IMR-90 (cell line): ENCODE data around the gene APPL2. TPM values are rescaled to one million over a fixed set of nuclear protein-coding genes. Genes with fewer than 3 reads are reported as not detected.

Experiments used
- ATAC-seq: fragments of 200-7000 bp; cut with Tn5 transposase; 2 replicates; pipeline ENCODE4 v1.9.1; 2020; ENCODE audit warnings: low read depth, mild to moderate bottlenecking, moderate library complexity
- BruUV-seq: library from RNA; stranded (reverse); fragments of 400-500 nt; replicated peaks from 2 replicates; lab custom pipeline; 2021; lab: Mats Ljungman, UMichigan
- CTCF ChIA-PET: fragments of 300-600 bp; formaldehyde crosslinking; extraction: SDS; loops from one replicate; lab custom pipeline; 2021; ENCODE audit warnings: antibody characterized with exemption; lab: Yijun Ruan, JAX
- POLR2A ChIA-PET: fragments of 300-600 bp; sonication (Branson Sonifier 250); formaldehyde crosslinking; loops from one replicate; lab custom pipeline; 2022; ENCODE audit warnings: antibody characterized with exemption; ENCODE audit not compliant: unreplicated experiment; lab: Charles Lee
- DNase-seq: peaks from one replicate; pipeline ENCODE4 v3.0.0; 2013
- H2AFZ ChIP-seq: replicated peaks from 2 replicates; pipeline ENCODE3; 2013; ENCODE audit warnings: low read length, mild to moderate bottlenecking; ENCODE audit not compliant: poor library complexity
- H2AK5ac ChIP-seq: 2 replicates; pipeline ENCODE4 v1.6.1; 2013; ENCODE audit warnings: low read depth, low read length, inconsistent platforms
- H2AK9ac ChIP-seq: replicated peaks from 2 replicates; pipeline ENCODE3; 2013; ENCODE audit warnings: mild to moderate bottlenecking, low read depth, low read length, moderate library complexity; ENCODE audit not compliant: poor library complexity
- H2BK120ac ChIP-seq: 2 replicates; pipeline ENCODE4 v1.6.1; 2013; ENCODE audit warnings: low read depth, low read length, inconsistent platforms
- H2BK15ac ChIP-seq: 3 replicates; pipeline ENCODE4 v1.6.1; 2013; ENCODE audit warnings: low read depth, low read length, inconsistent platforms
- H2BK20ac ChIP-seq: 2 replicates; pipeline ENCODE4 v1.6.1; 2013; ENCODE audit warnings: low read depth, mild to moderate bottlenecking, inconsistent platforms, low read length, moderate library complexity
- H2BK5ac ChIP-seq: 2 replicates; pipeline ENCODE4 v1.6.1; 2013; ENCODE audit warnings: mild to moderate bottlenecking, low read depth, low read length, inconsistent platforms; ENCODE audit not compliant: poor library complexity, severe bottlenecking
- H3K14ac ChIP-seq: replicated peaks from 2 replicates; pipeline ENCODE4 v1.6.1; 2013; ENCODE audit warnings: low read depth, low read length, inconsistent platforms
- H3K18ac ChIP-seq: 2 replicates; pipeline ENCODE4 v1.6.1; 2013; ENCODE audit warnings: low read depth, low read length, control low read depth
- H3K23ac ChIP-seq: 2 replicates; pipeline ENCODE4 v1.6.1; 2013; ENCODE audit warnings: low read depth, low read length, inconsistent platforms
- H3K27ac ChIP-seq: 2 replicates; pipeline ENCODE4 v1.5.1; 2013; ENCODE audit warnings: mild to moderate bottlenecking, control low read depth, low read length; ENCODE audit not compliant: insufficient read depth
- H3K27me3 ChIP-seq: 2 replicates; pipeline ENCODE4 v1.6.1; 2013; ENCODE audit warnings: low read length; ENCODE audit not compliant: control insufficient read depth, insufficient read depth
- H3K36me3 ChIP-seq: 2 replicates; pipeline ENCODE4 v1.6.1; 2013; ENCODE audit warnings: low read length, mixed read lengths; ENCODE audit not compliant: control insufficient read depth, insufficient read depth
- H3K4ac ChIP-seq: 2 replicates; pipeline ENCODE4 v1.6.1; 2013; ENCODE audit warnings: low read depth, low read length, inconsistent platforms
- H3K4me1 ChIP-seq: 2 replicates; pipeline ENCODE4 v1.6.1; 2013; ENCODE audit warnings: low read length, mixed read lengths; ENCODE audit not compliant: control insufficient read depth, insufficient read depth
- H3K4me2 ChIP-seq: 2 replicates; pipeline ENCODE4 v1.6.1; 2013; ENCODE audit warnings: low read depth, mild to moderate bottlenecking, control low read depth, low read length, moderate library complexity
- H3K4me3 ChIP-seq: 2 replicates; pipeline ENCODE4 v1.5.1; 2013; ENCODE audit warnings: low read depth, mild to moderate bottlenecking, control low read depth, low read length, moderate library complexity; ENCODE audit not compliant: insufficient read depth
- H3K56ac ChIP-seq: 2 replicates; pipeline ENCODE4 v1.6.1; 2013; ENCODE audit warnings: low read length, inconsistent platforms; ENCODE audit not compliant: insufficient read depth; ENCODE audit errors: extremely low read depth
- H3K79me1 ChIP-seq, 2 experiments: 2 replicates each; pipeline ENCODE4 v1.6.1; 2013; ENCODE audit warnings: low read length in 2 of 2, inconsistent platforms in 1 of 2, low read depth in 1 of 2
- H3K9ac ChIP-seq: 2 replicates; pipeline ENCODE4 v1.6.1; 2013; ENCODE audit warnings: low read depth, low read length, control low read depth
- H3K9me1 ChIP-seq: 2 replicates; pipeline ENCODE4 v1.6.1; 2013; ENCODE audit warnings: low read length, inconsistent platforms; ENCODE audit not compliant: insufficient read depth
- H3K9me3 ChIP-seq: 2 replicates; pipeline ENCODE4 v1.6.1; 2013; ENCODE audit warnings: low read length; ENCODE audit not compliant: control insufficient read depth, insufficient read depth
- H4K20me1 ChIP-seq: 2 replicates; pipeline ENCODE4 v1.6.1; 2013; ENCODE audit warnings: low read length, inconsistent platforms; ENCODE audit not compliant: insufficient read depth
- H4K5ac ChIP-seq: 2 replicates; pipeline ENCODE4 v1.6.1; 2013; ENCODE audit warnings: mild to moderate bottlenecking, low read depth, low read length, control low read depth
- H4K8ac ChIP-seq, 2 experiments: 2 replicates each; pipeline ENCODE4 v1.6.1; 2013; ENCODE audit warnings: low read depth in 2 of 2, low read length in 2 of 2, control low read depth in 1 of 2, inconsistent platforms in 1 of 2
- H4K91ac ChIP-seq: 2 replicates; pipeline ENCODE4 v1.6.1; 2013; ENCODE audit warnings: low read depth, low read length, inconsistent platforms; ENCODE audit not compliant: insufficient read depth
- BHLHE40 ChIP-seq: fragments of 150-350 bp; IDR thresholded peaks from 2 replicates; pipeline ENCODE4 v1.6.1; 2016; ENCODE audit warnings: mild to moderate bottlenecking, low read depth, low read length
- CEBPB ChIP-seq: IDR thresholded peaks from 2 replicates; pipeline ENCODE4 v1.6.1; 2012; ENCODE audit warnings: low read depth, low read length, improper control_type of control experiment
- CTCF ChIP-seq: conservative IDR thresholded peaks from 2 replicates; pipeline ENCODE4 v1.5.1; 2012; ENCODE audit warnings: mild to moderate bottlenecking, low read depth, low read length, improper control_type of control experiment
- FOS ChIP-seq: fragments of 150-350 bp; IDR thresholded peaks from 2 replicates; pipeline ENCODE4 v1.6.1; 2016; ENCODE audit warnings: low read depth, low read length
- MAFK ChIP-seq: IDR thresholded peaks from 2 replicates; pipeline ENCODE4 v1.6.1; 2012; ENCODE audit warnings: low read depth, low read length, improper control_type of control experiment
- MAZ ChIP-seq: IDR thresholded peaks from 2 replicates; pipeline ENCODE4 v1.6.1; 2012; ENCODE audit warnings: low read depth, mild to moderate bottlenecking, low read length, improper control_type of control experiment, moderate library complexity, borderline replicate concordance
- MXI1 ChIP-seq: IDR thresholded peaks from 2 replicates; pipeline ENCODE4 v1.6.1; 2012; ENCODE audit warnings: low read depth, mild to moderate bottlenecking, low read length, moderate library complexity, borderline replicate concordance
- NFE2L2 ChIP-seq: fragments of 150-350 bp; IDR thresholded peaks from 2 replicates; pipeline ENCODE4 v1.6.1; 2016; ENCODE audit warnings: low read depth, mild to moderate bottlenecking, low read length
- POLR2A ChIP-seq: IDR thresholded peaks from 2 replicates; pipeline ENCODE4 v1.6.1; 2012; ENCODE audit warnings: mild to moderate bottlenecking, low read depth, low read length
- RAD21 ChIP-seq: IDR thresholded peaks from 2 replicates; pipeline ENCODE4 v1.6.1; 2012; ENCODE audit warnings: low read length, improper control_type of control experiment
- RCOR1 ChIP-seq: IDR thresholded peaks from 2 replicates; pipeline ENCODE4 v1.6.1; 2012; ENCODE audit warnings: mild to moderate bottlenecking, low read length, improper control_type of control experiment; ENCODE audit not compliant: insufficient replicate concordance
- WGBS, 2 experiments: methylation state at CpG; one replicate each; pipeline versions ENCODE4 v1.1.5 to v1.1.7; 2013; ENCODE audit warnings: missing lambda C conversion rate in 2 of 2; ENCODE audit not compliant: insufficient read length in 1 of 2; ENCODE audit errors: extremely low coverage in 2 of 2; 5-methylcytosine and 5-hydroxymethylcytosine counted together
- dilution Hi-C: fragments of 300-500 bp; cut with HindIII; formaldehyde crosslinking; loops from one replicate; pipeline ENCODE4 v1.14.3; 2018; ENCODE audit warnings: low sequenced_read_pairs; ENCODE audit not compliant: unreplicated experiment
- in situ Hi-C: fragments of 300-500 bp; cut with MboI; formaldehyde crosslinking; loops from 3 replicates; pipeline ENCODE4 v1.14.3; 2019; ENCODE audit warnings: low sequenced_read_pairs, inconsistent platforms, mixed read lengths
- intact Hi-C: fragments of 100-400 bp; cut with micrococcal nuclease; formaldehyde crosslinking; loops from 2 replicates; pipeline ENCODE4 v1.10.0; 2022
- polyA plus RNA-seq, 3 experiments: library from polyadenylated mRNA; depleted of rRNA; stranded (reverse); fragments of >200 nt; gene quantifications; 2 replicates each; pipeline ENCODE4 v1.2.3, GENCODE V29; 2012; ENCODE audit warnings: low replicate concordance in 1 of 3
- total RNA-seq: library from RNA; depleted of rRNA; stranded (reverse); fragments of >200 nt; gene quantifications from 2 replicates; pipeline ENCODE4 v1.2.3, GENCODE V29; 2012

APPL2 gene
- total and polyA plus RNA-seq, 2 of the 4 experiments (the other 2 are of a cell fraction), result 42.3 to 65.8 TPM

- H2BK15ac ChIP-seq, result no peak overlapping the region
- no peak overlapping the region for H3K9ac ChIP-seq
- ChIA-PET CTCF (no interaction called here), POLR2A (no interaction called here)
- TF ChIP-seq MAZ (no peak), CTCF (no peak), FOS (no peak), MXI1 (no peak), RAD21 (no peak), CEBPB (no peak), POLR2A (no peak), RCOR1 (no peak), MAFK (no peak), NFE2L2 (no peak), BHLHE40 (no peak)
- H4K5ac ChIP-seq, result no peak overlapping the region
- no peak for ATAC-seq
- no peaks in the 10 kb centered on the region for H3K9me3 ChIP-seq
- H2BK20ac ChIP-seq, result no peak overlapping the region
- peaks cover 5% of the 10 kb centered on the region; the same call in 1 of the 2 replicates for H3K9me1 ChIP-seq
- H3K23ac ChIP-seq, result no peak overlapping the region
- H2AK5ac ChIP-seq, result no peak overlapping the region
- intact Hi-C loops (no loop called here), in situ Hi-C loops (no loop called here), dilution Hi-C loops (no loop called here)
- H2AFZ ChIP-seq, result no peak overlapping the region
- no peaks in the 10 kb centered on the region for H4K20me1 ChIP-seq
- no peak overlapping the region for H3K4me3 ChIP-seq
- no peak overlapping the region for H3K56ac ChIP-seq
- H2BK5ac ChIP-seq, result no peak overlapping the region
- WGBS, 2 experiments, result 69% methylated on average over 1 of the region's 1 CpG; no CpG with 5 or more reads in 1 of the 2 experiments
- no peak overlapping the region for H3K27ac ChIP-seq
- H4K91ac ChIP-seq, result no peak overlapping the region
- BruUV-seq, result no TSS peak
- H3K18ac ChIP-seq, result no peak overlapping the region
- no peak for DNase-seq
- no peak overlapping the region for H3K4me2 ChIP-seq
- peaks cover 0 to 8% of the 10 kb centered on the region in 2 experiments; a peak in 1 of 4 replicates for H3K79me1 ChIP-seq
- no peak overlapping the region for H3K4ac ChIP-seq
- H3K14ac ChIP-seq, result no peak overlapping the region
- no peaks in the 10 kb centered on the region for H3K27me3 ChIP-seq
- no peak overlapping the region for H4K8ac ChIP-seq
- no peaks in the 10 kb centered on the region; the same call in 1 of the 2 replicates for H3K4me1 ChIP-seq
- no peaks in the 10 kb centered on the region for H3K36me3 ChIP-seq
- no peak overlapping the region for H2AK9ac ChIP-seq
- no peak overlapping the region for H2BK120ac ChIP-seq
These were observed 4.3 kb upstream of the APPL2 start for GRCh38 chr12:105240228-105240627.
